HL-60 (cell line): ENCODE results near the gene TMEM238L.

ENCODE experiments used
- CTCF ChIP-seq: IDR thresholded peaks from one replicate; pipeline ENCODE4 v1.5.1; 2011; ENCODE audit warnings: low read length, control low read depth, inconsistent platforms; ENCODE audit not compliant: insufficient read depth
- GABPA ChIP-seq: IDR thresholded peaks from 2 replicates; pipeline ENCODE4 v1.6.1; 2012; ENCODE audit warnings: low read depth
- POLR2AphosphoS5 ChIP-seq: IDR thresholded peaks from 2 replicates; pipeline ENCODE4 v1.6.1; 2012; ENCODE audit warnings: low read depth
- TF ChIP-seq, protein P1 (sequence below): IDR thresholded peaks from 2 replicates; pipeline ENCODE4 v1.6.1; 2012; ENCODE audit warnings: low read depth; ENCODE audit not compliant: insufficient replicate concordance

DNA sequence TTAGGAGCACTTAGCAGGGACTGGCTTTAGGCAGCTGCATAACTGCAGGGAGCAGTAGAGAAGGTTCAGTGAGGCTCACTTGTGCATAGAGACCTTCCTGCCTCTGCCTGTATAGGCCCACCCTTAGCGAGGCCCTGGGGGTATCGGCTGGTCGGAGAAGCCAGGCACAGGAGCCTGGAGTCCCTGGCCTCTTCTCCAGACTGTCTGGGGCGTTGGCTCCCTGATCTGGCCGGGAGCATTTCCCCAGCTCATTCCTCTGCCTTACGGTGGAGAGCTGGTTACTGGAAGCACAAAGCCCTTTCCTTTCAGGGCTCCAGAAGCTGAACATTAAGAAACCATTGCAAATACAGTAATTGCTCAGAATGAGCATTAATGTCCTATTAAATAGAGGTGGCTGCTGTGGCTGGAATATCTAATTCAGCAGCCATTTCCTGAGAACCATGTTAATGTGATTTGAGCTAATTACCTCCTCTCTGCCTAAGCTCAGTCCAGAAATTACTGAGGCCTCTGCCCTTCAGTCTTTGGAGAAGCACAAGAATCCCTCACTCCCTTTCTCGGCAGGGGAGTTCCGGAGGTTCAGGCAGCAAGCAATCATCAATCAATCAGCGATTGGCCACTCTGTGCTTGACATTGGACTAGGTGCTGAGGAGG lies 55.2 kb downstream of the TMEM238L start:
- TF ChIP-seq CTCF (no peak), POLR2AphosphoS5 (no peak), GABPA (no peak)
- TF ChIP-seq, protein P1, sequence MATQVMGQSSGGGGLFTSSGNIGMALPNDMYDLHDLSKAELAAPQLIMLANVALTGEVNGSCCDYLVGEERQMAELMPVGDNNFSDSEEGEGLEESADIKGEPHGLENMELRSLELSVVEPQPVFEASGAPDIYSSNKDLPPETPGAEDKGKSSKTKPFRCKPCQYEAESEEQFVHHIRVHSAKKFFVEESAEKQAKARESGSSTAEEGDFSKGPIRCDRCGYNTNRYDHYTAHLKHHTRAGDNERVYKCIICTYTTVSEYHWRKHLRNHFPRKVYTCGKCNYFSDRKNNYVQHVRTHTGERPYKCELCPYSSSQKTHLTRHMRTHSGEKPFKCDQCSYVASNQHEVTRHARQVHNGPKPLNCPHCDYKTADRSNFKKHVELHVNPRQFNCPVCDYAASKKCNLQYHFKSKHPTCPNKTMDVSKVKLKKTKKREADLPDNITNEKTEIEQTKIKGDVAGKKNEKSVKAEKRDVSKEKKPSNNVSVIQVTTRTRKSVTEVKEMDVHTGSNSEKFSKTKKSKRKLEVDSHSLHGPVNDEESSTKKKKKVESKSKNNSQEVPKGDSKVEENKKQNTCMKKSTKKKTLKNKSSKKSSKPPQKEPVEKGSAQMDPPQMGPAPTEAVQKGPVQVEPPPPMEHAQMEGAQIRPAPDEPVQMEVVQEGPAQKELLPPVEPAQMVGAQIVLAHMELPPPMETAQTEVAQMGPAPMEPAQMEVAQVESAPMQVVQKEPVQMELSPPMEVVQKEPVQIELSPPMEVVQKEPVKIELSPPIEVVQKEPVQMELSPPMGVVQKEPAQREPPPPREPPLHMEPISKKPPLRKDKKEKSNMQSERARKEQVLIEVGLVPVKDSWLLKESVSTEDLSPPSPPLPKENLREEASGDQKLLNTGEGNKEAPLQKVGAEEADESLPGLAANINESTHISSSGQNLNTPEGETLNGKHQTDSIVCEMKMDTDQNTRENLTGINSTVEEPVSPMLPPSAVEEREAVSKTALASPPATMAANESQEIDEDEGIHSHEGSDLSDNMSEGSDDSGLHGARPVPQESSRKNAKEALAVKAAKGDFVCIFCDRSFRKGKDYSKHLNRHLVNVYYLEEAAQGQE, result no peak
